ENCODE measurements around the gene NT5DC1. TPM values are rescaled to one million over a fixed set of nuclear protein-coding genes. Genes with fewer than 3 reads are reported as not detected.
A peak's percentile ranks its signal among the peaks of the same experiment; 100 is the strongest.

Gene NT5DC1
- polyA plus RNA-seq, 1 donor from 2014 or later: 1.3 TPM

GRCh38 chr6:116267836-116268588, 167.4 kb downstream of the NT5DC1 start:
- Histone ChIP-seq H3K27me3 (ENCODE audit: insufficient read depth, low read depth, low read length) (no peaks in the 10 kb centered on the region), H4K20me1 (ENCODE audit: insufficient read depth) (no peaks in the 10 kb centered on the region), H3K79me2 (replicated peaks; ENCODE audit: insufficient read depth, low read length) (peaks cover 5% of the 10 kb centered on the region), H3K36me3 (ENCODE audit: insufficient read depth, low read length) (no peaks in the 10 kb centered on the region), H3K9me2 (ENCODE audit: insufficient read depth, low read length) (no peaks in the 10 kb centered on the region), H3K9me3 (ENCODE audit: low read length) (no peaks in the 10 kb centered on the region), H3K27ac (ENCODE audit: low read length) (no peak overlapping the region), H3K4me3 (ENCODE audit: low read length) (no peak overlapping the region), H2AFZ (ENCODE audit: low read depth, low read length) (no peak overlapping the region), H3F3A (ENCODE audit: insufficient read depth, low read length, poor library complexity, severe bottlenecking) (no peaks in the 10 kb centered on the region), H3K9ac (ENCODE audit: low read length) (no peak overlapping the region), H3K4me2 (ENCODE audit: low read length) (no peak overlapping the region)
- TF ChIP-seq TAF1 (IDR thresholded peaks at IDR 0.05; ENCODE audit: low read depth): no peak
- TF ChIP-seq, protein P1, sequence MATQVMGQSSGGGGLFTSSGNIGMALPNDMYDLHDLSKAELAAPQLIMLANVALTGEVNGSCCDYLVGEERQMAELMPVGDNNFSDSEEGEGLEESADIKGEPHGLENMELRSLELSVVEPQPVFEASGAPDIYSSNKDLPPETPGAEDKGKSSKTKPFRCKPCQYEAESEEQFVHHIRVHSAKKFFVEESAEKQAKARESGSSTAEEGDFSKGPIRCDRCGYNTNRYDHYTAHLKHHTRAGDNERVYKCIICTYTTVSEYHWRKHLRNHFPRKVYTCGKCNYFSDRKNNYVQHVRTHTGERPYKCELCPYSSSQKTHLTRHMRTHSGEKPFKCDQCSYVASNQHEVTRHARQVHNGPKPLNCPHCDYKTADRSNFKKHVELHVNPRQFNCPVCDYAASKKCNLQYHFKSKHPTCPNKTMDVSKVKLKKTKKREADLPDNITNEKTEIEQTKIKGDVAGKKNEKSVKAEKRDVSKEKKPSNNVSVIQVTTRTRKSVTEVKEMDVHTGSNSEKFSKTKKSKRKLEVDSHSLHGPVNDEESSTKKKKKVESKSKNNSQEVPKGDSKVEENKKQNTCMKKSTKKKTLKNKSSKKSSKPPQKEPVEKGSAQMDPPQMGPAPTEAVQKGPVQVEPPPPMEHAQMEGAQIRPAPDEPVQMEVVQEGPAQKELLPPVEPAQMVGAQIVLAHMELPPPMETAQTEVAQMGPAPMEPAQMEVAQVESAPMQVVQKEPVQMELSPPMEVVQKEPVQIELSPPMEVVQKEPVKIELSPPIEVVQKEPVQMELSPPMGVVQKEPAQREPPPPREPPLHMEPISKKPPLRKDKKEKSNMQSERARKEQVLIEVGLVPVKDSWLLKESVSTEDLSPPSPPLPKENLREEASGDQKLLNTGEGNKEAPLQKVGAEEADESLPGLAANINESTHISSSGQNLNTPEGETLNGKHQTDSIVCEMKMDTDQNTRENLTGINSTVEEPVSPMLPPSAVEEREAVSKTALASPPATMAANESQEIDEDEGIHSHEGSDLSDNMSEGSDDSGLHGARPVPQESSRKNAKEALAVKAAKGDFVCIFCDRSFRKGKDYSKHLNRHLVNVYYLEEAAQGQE (IDR thresholded peaks at IDR 0.05; ENCODE audit: borderline replicate concordance): no peak
- TF ChIP-seq POLR2AphosphoS5 (IDR thresholded peaks at IDR 0.05): no peak
- TF ChIP-seq, protein P2, sequence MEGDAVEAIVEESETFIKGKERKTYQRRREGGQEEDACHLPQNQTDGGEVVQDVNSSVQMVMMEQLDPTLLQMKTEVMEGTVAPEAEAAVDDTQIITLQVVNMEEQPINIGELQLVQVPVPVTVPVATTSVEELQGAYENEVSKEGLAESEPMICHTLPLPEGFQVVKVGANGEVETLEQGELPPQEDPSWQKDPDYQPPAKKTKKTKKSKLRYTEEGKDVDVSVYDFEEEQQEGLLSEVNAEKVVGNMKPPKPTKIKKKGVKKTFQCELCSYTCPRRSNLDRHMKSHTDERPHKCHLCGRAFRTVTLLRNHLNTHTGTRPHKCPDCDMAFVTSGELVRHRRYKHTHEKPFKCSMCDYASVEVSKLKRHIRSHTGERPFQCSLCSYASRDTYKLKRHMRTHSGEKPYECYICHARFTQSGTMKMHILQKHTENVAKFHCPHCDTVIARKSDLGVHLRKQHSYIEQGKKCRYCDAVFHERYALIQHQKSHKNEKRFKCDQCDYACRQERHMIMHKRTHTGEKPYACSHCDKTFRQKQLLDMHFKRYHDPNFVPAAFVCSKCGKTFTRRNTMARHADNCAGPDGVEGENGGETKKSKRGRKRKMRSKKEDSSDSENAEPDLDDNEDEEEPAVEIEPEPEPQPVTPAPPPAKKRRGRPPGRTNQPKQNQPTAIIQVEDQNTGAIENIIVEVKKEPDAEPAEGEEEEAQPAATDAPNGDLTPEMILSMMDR (IDR thresholded peaks at IDR 0.05; ENCODE audit: poor library complexity, severe bottlenecking): no peak
- TF ChIP-seq MXI1 (conservative IDR thresholded peaks at IDR 0.05; ENCODE audit: poor library complexity, severe bottlenecking): no peak
- TF ChIP-seq RAD21 (conservative IDR thresholded peaks at IDR 0.05): no peak
- TF ChIP-seq SMC3 (conservative IDR thresholded peaks at IDR 0.05; ENCODE audit: poor library complexity): no peak
- no peak for TF ChIP-seq EZH2 (IDR thresholded peaks at IDR 0.05; ENCODE audit: borderline replicate concordance, insufficient read depth, low read length, poor library complexity, severe bottlenecking)
- TF ChIP-seq EP300 (conservative IDR thresholded peaks at IDR 0.05; ENCODE audit: poor library complexity, severe bottlenecking): no peak

DNA sequence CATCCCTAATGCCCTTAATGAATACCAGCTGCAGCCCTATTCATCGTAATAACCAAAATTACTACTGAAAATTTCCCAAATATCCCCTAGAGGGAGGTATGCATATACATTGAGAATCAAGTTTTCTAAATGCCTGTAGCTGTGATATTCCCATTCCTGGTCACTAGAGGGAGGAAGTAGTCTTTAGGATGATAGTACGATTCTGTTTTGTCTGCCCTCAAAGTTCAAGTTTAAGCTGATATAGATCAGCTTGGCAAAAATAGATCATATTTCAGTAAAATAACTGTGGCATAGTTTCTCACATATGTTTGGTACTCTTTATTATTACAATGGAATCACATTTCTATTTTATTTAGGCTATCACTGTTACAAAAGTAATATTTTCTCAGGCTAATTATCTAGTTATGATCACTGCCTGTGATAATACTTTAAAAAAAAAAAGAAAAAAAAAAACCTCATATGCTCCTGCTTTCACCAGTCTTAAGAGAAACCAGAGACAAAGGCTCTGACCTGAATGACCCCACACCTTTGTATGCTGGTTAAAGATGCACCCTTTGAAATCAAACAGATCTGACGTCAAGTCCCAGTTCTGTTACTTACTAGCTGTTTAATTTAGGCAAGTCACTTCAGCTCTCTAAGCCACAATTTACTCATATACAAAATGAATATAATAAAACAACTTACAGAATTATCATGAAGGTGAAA, 168.1 kb downstream of the NT5DC1 start:
- Histone ChIP-seq H2AFZ (ENCODE audit: low read depth, low read length) (no peak overlapping the region), H3K27ac (ENCODE audit: low read length) (no peak overlapping the region), H3F3A (ENCODE audit: insufficient read depth, low read length, poor library complexity, severe bottlenecking) (no peaks in the 10 kb centered on the region), H3K9me3 (ENCODE audit: low read length) (no peaks in the 10 kb centered on the region), H3K4me3 (ENCODE audit: low read length) (no peak overlapping the region), H3K4me2 (ENCODE audit: low read length) (no peak overlapping the region), H3K9me2 (ENCODE audit: insufficient read depth, low read length) (no peaks in the 10 kb centered on the region), H3K79me2 (replicated peaks; ENCODE audit: insufficient read depth, low read length) (peaks cover 5% of the 10 kb centered on the region), H3K36me3 (ENCODE audit: insufficient read depth, low read length) (no peaks in the 10 kb centered on the region), H3K27me3 (ENCODE audit: insufficient read depth, low read depth, low read length) (no peaks in the 10 kb centered on the region), H4K20me1 (ENCODE audit: insufficient read depth) (no peaks in the 10 kb centered on the region), H3K9ac (ENCODE audit: low read length) (no peak overlapping the region)
- TF ChIP-seq, protein P1 (IDR thresholded peaks at IDR 0.05; ENCODE audit: borderline replicate concordance): no peak
- TF ChIP-seq EP300 (conservative IDR thresholded peaks at IDR 0.05; ENCODE audit: poor library complexity, severe bottlenecking) (no peak), MXI1 (conservative IDR thresholded peaks at IDR 0.05; ENCODE audit: poor library complexity, severe bottlenecking) (no peak), RAD21 (conservative IDR thresholded peaks at IDR 0.05) (peak; percentile 76), TAF1 (IDR thresholded peaks at IDR 0.05; ENCODE audit: low read depth) (no peak), POLR2AphosphoS5 (IDR thresholded peaks at IDR 0.05) (no peak), SMC3 (conservative IDR thresholded peaks at IDR 0.05; ENCODE audit: poor library complexity) (peak; percentile 78), EZH2 (IDR thresholded peaks at IDR 0.05; ENCODE audit: borderline replicate concordance, insufficient read depth, low read length, poor library complexity, severe bottlenecking) (no peak)
- TF ChIP-seq, protein P2 (IDR thresholded peaks at IDR 0.05; ENCODE audit: poor library complexity, severe bottlenecking): peak; percentile 89
